GM18951 (cell line): ENCODE results near the gene FAM204A.

Experiments used
- POLR2A ChIP-seq: IDR thresholded peaks from 4 replicates; pipeline ENCODE4 v1.6.1; 2011; ENCODE audit warnings: mild to moderate bottlenecking; ENCODE audit not compliant: insufficient read length, insufficient read depth; ENCODE audit errors: extremely low read depth
- in situ Hi-C: fragments of 300-500 bp; cut with MboI; formaldehyde crosslinking; loops from one replicate; pipeline ENCODE4 v1.12.0; 2022; ENCODE audit warnings: low sequenced_read_pairs, mixed read lengths, inconsistent platforms; ENCODE audit not compliant: unreplicated experiment

Gene FAM204A

DNA sequence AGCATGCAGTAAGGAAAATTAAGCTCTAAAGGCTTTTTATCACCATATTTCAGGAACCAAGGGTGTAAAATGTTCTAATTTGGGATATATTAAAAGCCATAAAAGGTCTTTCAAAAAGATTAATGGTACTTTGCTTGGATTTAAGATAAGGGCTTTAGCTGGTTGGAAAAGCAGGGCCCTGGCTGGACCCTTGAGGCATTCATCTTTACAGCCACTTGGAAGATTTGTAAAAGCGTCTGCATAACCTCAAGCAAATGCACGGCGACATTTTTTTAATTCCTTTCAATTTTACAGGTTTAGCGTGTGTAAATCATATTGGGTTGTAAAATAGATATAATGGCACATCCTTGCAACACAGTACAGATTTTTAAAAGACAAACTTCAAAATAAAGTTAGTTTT, 27.2 kb downstream of the FAM204A start:
- in situ Hi-C loops: no loop called here
- no peak for TF ChIP-seq POLR2A

DNA sequence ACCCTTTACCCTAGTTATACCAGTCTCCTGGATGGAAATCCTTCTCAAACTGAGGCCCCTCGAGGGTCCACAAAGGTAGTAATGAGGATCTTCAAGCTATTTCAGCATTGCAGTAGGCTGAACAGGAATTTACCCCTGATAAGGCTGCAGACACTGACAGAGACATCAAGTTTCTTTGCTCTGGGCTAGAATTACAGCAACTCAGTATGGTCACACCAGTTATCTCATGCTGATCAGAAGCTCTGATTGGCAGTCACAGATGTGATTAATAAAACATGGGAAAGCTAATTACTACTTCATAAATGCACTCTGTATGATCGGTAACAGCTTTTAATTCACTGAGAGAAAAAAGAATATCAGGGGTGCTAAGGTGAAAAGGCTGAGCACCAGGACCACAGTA, 30.6 kb downstream of the FAM204A start:
- no peak for TF ChIP-seq POLR2A
- in situ Hi-C loops: no loop called here

DNA sequence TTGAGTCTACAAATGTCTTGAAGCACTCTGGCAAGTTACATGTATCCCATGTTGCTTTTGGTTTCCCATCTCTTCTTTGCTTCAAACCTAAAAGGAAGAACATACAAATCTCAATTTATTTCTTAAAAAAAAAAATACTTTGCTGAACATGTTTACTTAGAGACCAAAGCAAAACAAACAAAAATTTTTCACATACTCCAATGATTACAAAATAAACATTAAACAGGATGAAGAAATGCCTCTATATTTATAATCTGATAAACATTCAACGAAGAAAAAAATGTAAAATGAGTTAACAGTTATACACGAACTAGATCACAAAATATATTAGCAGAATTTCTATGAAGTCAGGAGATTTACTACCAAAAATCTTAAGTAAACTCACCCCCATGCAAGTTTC, 31.3 kb downstream of the FAM204A start:
- in situ Hi-C loops: no loop called here
- TF ChIP-seq POLR2A: no peak

DNA sequence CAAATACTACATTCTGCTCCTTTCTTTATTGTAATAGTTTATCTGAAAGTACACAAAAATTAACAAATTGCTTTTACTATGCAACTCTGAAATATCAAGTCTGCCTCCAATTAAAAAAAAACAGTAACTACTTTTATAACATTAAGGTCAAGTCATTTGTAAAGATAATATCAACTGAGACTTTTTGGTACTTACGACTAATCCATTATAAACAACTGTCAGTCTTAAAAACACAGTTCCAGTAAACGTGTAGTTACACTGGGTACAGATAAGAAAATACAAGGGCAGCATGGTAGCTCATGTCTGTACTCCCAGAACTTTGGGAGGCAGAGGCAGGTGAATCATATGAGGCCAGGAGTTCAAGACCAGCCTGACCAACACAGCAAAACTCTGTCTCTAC, 32.2 kb downstream of the FAM204A start:
- no peak for TF ChIP-seq POLR2A
- in situ Hi-C loops: no loop called here

DNA sequence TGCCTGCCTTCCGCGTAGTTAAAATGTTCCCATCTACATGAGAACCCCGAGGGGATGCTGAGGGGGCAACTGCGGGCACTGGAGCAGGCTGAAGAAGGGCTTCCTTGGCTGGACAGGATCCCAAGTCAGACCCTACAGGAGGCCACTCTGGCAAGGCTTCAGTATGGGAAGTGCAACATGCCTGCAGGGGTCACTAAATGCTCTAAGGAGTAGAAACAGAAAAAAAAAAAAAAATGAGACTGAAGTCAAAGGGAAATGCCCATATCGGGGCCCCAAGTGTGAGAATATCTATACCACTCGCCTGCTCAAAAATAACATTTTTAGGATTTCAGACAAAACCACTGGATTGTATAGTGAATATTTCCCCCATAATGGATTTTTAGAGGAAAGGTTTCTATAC, 33.5 kb downstream of the FAM204A start:
- TF ChIP-seq POLR2A: no peak
- in situ Hi-C loops: no loop called here

DNA sequence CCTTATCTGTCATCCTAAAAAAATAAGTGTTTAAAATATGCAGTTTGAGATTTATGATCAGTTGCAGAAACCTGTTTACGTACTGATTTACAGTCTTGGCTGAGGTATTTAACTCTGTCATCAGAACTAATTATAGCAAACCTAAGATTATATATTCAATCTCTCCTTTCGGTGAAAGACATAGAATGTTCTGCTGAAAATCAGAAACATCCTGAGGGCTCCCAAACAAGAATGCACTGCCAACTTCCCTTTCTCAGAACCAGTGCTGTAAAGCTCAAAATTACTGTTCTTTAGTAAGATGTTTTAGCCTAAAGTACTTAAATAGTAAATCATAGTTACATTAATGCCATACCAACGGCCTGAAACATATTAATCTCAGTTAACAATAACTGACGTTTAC, 34.3 kb downstream of the FAM204A start:
- in situ Hi-C loops: no loop called here
- no peak for TF ChIP-seq POLR2A

DNA sequence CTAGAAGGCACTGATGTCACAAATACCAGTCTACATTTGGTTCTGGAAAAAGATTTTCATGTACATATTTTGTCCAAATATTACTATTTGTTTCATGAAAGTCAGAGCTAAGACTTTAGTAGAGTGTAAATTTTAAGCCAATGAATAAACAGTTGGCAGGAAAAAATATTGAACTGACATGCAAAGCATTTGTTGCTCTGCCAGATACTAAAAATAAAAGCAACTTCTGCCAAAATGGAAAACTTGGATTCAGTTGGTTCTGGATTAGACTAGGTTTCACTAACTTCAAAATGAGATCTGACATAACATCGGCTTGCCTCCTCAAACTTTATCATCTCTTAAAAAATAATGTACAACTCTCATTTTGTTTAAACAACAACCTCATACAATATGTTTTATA, 34.9 kb downstream of the FAM204A start:
- TF ChIP-seq POLR2A: no peak
- in situ Hi-C loops: no loop called here

DNA sequence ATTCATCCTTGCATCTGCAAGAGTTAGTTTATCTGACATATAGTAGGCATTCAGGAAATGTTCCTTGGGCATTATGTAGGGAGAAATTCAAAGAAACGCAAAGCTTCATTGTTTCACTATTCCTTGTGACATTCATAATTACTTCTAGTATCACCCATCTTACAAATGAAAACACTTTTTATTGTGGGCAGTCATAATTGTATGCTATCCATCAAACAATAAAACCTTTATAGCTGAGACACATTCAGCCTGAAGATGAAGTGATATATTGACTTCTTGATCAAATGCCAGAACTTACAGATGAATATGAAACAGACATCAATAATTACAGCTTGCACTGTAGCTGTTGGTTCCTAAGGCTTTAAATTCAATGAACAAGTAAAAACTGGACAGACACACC, 36.4 kb downstream of the FAM204A start:
- TF ChIP-seq POLR2A: no peak
- in situ Hi-C loops: no loop called here

DNA sequence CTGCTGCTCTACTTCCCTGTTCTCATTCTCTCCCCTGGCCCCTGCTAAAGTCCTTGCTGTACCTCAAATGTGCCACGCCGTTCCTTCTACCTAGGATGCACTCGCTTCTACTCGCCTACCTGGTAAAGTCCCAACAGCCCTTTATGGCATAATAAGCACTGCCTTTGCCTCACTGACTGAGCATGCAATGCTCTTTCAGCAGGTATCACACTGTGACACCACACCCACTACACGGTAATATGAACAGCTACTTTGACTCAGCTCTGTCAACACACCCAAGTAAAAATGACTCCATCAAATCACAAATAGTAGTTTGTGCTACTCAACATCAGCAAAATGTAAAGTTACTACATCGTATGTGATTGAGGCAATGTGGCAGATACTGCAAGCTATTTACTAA, 37.6 kb downstream of the FAM204A start:
- in situ Hi-C loops: no loop called here
- TF ChIP-seq POLR2A: no peak

DNA sequence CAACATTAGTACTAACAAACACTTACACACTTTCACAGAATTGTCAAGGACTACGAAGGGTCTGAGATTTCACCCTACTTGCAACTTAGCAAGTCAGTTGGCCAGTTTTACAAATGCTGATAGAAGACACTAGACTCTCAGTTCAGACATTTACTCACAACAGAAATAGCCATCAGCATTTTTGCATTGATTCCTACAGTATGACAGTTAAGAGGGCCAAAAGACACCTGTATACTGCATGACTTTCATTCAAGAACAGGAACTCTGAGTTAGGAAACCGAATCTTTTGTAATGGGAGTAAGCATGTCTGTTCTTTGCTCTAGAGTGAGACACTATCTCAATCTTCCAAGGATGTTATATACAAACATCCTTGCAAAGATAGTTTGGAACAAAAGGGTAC, 40.9 kb downstream of the FAM204A start:
- in situ Hi-C loops: no loop called here
- no peak for TF ChIP-seq POLR2A

DNA sequence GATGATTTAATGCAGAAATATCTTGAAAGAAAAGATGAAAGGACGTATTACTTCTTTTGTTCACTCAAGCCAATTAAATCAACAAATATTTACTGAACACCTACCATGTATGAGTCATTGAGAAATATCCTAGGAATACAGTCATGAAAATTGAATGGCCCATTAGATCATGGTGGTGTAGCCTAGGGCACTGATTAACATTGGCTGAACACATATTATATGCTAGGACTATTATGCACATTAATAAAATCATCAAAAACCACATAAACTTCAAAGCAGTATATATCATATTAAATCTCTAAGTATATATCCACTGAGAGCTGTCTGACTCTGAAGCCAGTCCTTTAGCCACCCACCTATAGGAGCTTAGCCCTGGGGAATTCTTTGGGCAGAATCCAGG, 41.8 kb downstream of the FAM204A start:
- no peak for TF ChIP-seq POLR2A

DNA sequence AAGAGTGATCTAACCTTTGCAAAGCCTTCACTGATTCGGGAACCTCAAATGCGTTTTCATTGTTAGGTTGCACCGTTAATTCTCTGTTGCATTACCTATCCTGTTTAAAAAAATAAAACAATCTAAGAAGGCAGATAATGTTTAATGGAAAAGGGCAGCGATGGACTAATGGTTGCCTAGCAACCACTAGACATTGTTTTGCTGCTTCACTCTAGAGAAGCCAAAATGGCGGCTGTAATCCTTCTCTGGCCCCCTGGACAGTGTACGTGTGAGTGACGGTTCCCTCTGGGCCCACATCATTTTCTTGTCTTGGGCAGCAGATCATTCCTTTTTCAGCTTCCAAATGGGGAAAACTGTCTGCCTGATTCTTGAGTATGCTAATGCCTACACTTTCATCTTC, 43.3 kb downstream of the FAM204A start:
- in situ Hi-C loops: no loop called here
- no peak for TF ChIP-seq POLR2A

More for the DNA sequence above, 41.8 kb downstream of the FAM204A start:
- in situ Hi-C loops: no loop called here

DNA sequence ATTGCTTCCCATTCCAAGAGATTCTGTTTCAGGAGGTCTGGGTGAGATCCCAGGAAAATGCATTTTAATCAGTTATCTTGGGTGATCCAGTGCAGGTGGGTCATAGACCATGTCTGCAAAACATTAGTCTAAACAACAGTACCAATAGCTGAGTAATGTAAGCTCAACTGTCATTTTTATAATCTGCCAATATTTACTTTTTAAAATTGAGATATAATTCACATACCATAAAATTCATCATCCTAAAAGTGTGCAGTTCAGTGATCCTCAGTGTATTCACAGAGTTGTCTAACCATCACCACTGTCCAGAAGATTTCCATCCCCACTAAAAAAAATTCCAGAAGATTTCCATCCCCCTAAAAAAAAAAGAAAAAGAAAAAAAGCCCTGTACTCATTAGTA, 51.0 kb downstream of the FAM204A start:
- no peak for TF ChIP-seq POLR2A
- in situ Hi-C loops: no loop called here

DNA sequence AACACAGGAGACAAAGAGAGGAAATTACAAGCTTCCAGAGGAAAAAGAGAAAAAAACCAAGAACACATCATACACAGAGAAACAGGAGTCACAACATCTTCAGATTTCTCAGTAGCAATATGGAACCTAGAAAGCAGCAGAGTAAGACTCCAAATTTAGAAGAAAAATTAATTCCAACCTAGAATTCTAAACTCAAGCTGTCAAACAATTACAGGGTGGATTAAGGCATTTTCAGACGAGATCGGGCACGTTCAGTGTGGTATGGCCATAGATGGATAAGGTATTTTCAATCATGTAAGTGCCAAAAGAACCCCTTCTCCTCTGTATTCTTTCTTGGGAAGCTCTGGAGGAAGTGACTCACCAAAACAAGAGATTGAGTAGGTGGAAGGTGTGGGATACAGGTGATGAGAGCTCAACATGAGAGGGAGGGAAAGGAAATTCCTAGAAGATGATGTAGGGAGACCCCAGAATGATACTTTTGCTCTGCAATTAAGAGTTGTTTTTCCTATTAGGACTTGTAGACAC, 51.6 kb downstream of the FAM204A start:
- in situ Hi-C loops: no loop called here
- TF ChIP-seq POLR2A: no peak

DNA sequence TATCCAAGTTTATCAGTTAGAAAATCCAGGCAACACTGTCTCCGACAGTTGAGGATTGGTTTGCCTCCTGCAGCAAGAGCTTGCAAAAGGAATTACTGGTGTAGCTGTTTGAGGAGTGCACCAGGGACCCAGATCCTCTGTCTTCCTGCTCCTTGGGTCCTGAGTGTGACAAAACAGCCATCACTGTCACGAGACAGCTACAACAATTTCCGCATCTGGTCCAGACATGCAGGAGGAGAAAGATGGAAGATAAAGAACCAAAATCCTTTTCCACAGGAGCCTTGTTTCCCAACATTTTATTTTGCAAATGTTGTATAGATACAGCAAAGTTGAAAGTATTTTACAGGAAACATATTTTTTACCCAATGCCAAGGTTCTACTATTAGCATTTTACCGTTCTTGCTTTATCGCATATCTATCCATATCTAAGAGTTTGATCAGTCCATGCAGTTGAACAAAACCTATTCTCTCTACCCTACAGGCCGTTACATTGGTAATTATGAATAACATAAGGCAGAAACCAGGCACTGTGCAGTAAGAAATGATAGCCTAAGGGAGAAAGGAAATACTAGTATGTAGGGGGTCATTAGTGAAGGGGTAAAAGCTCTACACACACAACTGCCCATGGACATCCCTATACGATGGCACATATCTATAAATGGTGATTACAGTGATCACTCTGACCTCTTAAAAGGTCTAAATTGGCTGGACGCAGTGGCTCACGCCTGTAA, 54.9 kb downstream of the FAM204A start:
- in situ Hi-C loops: no loop called here
- no peak for TF ChIP-seq POLR2A
